HUES64 (cell line): Measurements from ENCODE around the gene XYLT1.

Experiments used
- H3K27ac ChIP-seq: 2 replicates; pipeline ENCODE4 v1.7.0; 2013; ENCODE audit warnings: low read depth, low read length, inconsistent platforms
- H3K27me3 ChIP-seq: 2 replicates; pipeline ENCODE4 v1.6.1; 2013; ENCODE audit warnings: mild to moderate bottlenecking, low read length; ENCODE audit not compliant: insufficient read depth
- H3K36me3 ChIP-seq: 2 replicates; pipeline ENCODE4 v1.6.1; 2013; ENCODE audit warnings: mild to moderate bottlenecking, low read length; ENCODE audit not compliant: insufficient read depth
- H3K4me1 ChIP-seq: 2 replicates; pipeline ENCODE4 v1.6.1; 2013; ENCODE audit warnings: mild to moderate bottlenecking, low read length, moderate library complexity; ENCODE audit not compliant: insufficient read depth
- H3K4me3 ChIP-seq: 2 replicates; pipeline ENCODE4 v1.5.1; 2013; ENCODE audit warnings: mild to moderate bottlenecking, low read length, moderate library complexity
- H3K9ac ChIP-seq: 2 replicates; pipeline ENCODE4 v1.6.1; 2013; ENCODE audit warnings: mild to moderate bottlenecking, low read depth, low read length
- H3K9me3 ChIP-seq: 2 replicates; pipeline ENCODE4 v1.6.1; 2013; ENCODE audit warnings: low read depth, low read length; ENCODE audit not compliant: insufficient read depth
- WGBS: fragments of 150-250, 120-280 bp; methylation state at CpG from one replicate; pipeline ENCODE4 v1.1.7; 2013; ENCODE audit warnings: missing lambda C conversion rate; 5-methylcytosine and 5-hydroxymethylcytosine counted together

The XYLT1 gene

DNA sequence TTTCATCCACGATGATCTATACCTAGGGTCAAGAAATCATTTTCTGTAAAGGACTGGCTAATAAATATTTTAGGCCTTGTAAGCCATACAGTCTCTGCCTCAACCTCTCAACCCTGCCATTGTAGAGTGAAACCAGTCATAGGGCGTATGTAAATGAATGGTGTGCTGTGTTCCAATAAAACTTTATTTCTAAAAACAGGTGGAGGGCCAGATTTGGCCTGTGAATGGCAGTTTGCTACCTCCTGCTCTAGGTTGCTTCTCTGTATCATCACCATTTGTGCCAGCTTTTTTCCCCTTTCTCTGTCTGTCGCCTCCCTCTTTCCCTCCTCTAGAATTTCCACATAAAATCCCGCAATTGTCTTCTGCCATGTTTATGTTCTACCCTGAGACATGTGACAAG, 181.7 kb downstream of the XYLT1 start:
- H3K9ac ChIP-seq, result no peak overlapping the region
- peaks cover 9% of the 10 kb centered on the region; the same call in 1 of the 2 replicates for H3K4me1 ChIP-seq
- H3K27ac ChIP-seq, result no peak overlapping the region
- no peaks in the 10 kb centered on the region for H3K27me3 ChIP-seq
- H3K9me3 ChIP-seq, result no peaks in the 10 kb centered on the region
- H3K36me3 ChIP-seq, result no peaks in the 10 kb centered on the region
- WGBS, result 97% methylated on average over 4 of the region's 4 CpGs
- H3K4me3 ChIP-seq, result no peak overlapping the region

DNA sequence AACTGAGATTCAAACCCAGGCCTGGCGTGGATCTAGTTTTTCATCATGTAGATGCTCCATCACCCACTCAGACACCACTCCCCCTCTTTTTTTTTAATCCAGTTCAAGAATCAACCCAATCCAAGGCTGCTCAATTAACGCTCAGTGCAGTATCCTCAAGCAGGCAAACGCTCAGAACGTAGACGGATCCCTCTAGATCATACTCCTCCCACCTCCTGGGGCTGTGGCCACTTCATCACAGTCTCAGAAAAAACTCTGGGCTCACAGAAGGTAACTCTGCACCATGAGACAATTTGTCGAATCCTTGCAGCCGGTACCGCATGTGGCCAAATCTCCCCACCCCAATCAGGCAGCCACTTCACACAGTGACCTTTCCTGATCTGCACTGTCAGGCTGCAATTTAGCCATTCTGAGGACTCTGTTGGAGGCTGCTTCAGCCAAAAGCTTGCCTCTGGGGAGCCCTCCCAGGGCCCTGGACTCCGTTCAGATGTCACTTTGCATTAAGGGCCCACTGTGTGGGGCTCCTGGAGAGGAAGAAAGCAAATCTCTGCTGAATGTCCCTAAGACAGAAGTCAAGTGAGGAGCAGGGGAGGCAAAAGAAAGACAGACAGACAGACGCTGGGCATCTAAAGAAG, 183.5 kb downstream of the XYLT1 start:
- Histone ChIP-seq H3K9me3 (no peaks in the 10 kb centered on the region), H3K9ac (no peak overlapping the region)

DNA sequence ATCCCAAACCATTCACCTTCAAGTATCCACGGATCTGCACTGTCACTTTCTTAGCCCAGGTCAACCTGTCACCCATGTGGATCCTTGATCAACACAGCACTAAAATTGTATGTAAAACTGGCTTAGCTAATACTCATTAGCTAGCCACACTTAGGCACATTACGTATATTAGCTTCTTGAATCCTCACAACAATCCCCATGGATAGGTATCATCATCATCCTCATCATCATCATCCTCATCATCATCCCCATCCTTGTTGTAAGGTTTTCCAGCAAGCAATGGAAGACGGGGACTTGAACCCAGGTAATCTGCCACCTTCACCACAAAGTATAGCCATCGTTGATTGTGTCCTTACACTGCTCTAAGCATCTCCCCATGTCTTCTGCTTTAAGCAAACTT, 184.3 kb downstream of the XYLT1 start:
- peaks cover 9% of the 10 kb centered on the region; the same call in 1 of the 2 replicates for H3K4me1 ChIP-seq
- no peak overlapping the region for H3K9ac ChIP-seq
- 85% methylated on average over 4 of the region's 4 CpGs for WGBS
- H3K27me3 ChIP-seq, result no peaks in the 10 kb centered on the region
- no peaks in the 10 kb centered on the region for H3K36me3 ChIP-seq
- no peak overlapping the region for H3K4me3 ChIP-seq
- no peak overlapping the region for H3K27ac ChIP-seq
- no peaks in the 10 kb centered on the region for H3K9me3 ChIP-seq

More for the DNA sequence above, 183.5 kb downstream of the XYLT1 start:
- Histone ChIP-seq H3K27ac (no peak overlapping the region), H3K36me3 (no peaks in the 10 kb centered on the region), H3K4me3 (no peak overlapping the region), H3K4me1 (peaks cover 9% of the 10 kb centered on the region; the same call in 1 of the 2 replicates), H3K27me3 (no peaks in the 10 kb centered on the region)
- WGBS, result 67% methylated on average over 10 of the region's 10 CpGs

DNA sequence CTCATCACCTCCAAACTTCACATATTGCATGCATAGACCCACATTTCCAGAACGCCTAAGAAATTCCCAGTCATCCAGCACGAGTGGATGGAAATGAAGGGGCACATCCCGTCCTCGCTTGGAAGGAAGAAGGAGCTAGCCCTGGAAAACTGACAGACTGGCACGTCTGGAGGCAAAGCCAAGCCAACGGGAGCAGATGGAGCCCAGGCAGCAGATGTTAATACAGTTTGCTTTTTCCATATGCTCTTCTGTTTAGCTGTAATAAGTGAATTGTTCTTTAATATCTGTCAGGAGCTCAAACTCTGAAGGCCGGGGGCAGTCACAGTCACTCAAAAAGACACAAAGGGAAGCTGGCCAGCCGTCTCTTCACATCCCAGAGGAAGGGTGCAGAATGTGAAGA, 187.7 kb downstream of the XYLT1 start:
- Histone ChIP-seq H3K27me3 (no peaks in the 10 kb centered on the region), H3K27ac (no peak overlapping the region), H3K9ac (no peak overlapping the region), H3K36me3 (no peaks in the 10 kb centered on the region), H3K4me1 (peaks cover 9% of the 10 kb centered on the region; the same call in 1 of the 2 replicates), H3K9me3 (no peaks in the 10 kb centered on the region), H3K4me3 (no peak overlapping the region)
- WGBS, result 90% methylated on average over 8 of the region's 8 CpGs

DNA sequence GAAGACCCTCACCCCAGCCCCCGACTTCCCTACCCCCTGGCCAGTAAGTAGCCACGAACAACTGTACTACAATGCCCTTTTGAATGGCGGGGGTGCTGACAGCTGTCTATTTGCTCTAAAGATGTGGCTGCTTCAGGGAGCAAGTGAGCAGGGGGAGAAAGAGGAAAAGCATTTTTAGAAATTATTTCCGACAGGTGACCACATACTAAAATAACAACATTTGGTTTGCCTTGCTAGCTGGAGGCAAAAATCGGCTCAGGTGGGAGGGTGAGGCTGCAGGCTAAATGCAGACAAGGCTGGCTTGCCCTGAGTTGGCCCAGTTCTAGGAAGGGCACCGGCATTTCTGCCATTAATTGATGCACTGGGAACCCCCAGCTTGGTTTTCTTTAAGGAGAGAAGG, 188.5 kb downstream of the XYLT1 start:
- H3K27ac ChIP-seq, result no peak overlapping the region
- H3K27me3 ChIP-seq, result no peaks in the 10 kb centered on the region
- no peak overlapping the region for H3K9ac ChIP-seq
- WGBS, result 85% methylated on average over 5 of the region's 6 CpGs
- peaks cover 3% of the 10 kb centered on the region; the same call in 1 of the 2 replicates for H3K4me1 ChIP-seq
- H3K9me3 ChIP-seq, result no peaks in the 10 kb centered on the region
- H3K36me3 ChIP-seq, result no peaks in the 10 kb centered on the region
- H3K4me3 ChIP-seq, result no peak overlapping the region

DNA sequence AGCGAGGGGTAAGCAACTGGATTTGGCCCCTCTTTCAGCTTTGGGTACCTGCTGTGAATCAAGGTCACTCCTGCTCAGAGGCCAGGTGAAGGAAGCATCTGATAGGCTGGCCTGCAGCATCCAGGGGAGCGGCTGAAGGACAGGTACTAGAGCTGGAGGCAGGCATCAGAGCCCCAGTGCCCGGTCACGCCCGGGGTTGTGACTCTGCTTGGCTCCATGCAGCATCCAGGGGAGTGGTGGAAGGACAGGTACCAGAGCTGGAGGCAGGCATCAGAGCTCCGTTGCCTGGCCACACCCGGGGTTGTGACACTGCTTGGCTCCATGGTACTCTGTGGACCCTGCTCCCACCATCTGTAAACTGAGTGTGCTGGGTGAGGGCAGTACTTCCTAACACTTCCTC, 189.7 kb downstream of the XYLT1 start:
- WGBS, result 95% methylated on average over 7 of the region's 7 CpGs
- Histone ChIP-seq H3K36me3 (no peaks in the 10 kb centered on the region), H3K9me3 (no peaks in the 10 kb centered on the region), H3K9ac (no peak overlapping the region), H3K27ac (no peak overlapping the region), H3K4me1 (no peaks in the 10 kb centered on the region), H3K4me3 (no peak overlapping the region), H3K27me3 (no peaks in the 10 kb centered on the region)

DNA sequence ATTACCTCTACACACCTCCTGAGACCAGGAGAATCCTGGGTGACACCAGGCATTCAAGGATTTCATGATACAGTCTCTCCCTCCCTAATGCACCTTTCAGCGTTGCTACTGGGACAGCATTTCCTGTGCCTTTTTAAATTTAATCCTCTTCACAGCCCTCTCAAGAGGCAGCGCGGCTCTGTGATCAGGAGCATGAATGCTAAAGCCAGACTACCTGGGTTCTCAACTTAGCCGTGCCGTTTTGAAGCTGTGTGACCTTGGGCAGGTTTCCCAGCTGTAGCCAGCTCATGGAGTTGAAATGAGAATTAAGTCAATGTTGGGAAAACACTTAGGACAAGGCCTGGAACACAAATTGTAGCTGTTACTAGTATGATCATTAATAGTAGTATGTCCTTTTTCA, 191.8 kb downstream of the XYLT1 start:
- H3K9me3 ChIP-seq, result no peaks in the 10 kb centered on the region
- H3K27ac ChIP-seq, result no peak overlapping the region
- no peaks in the 10 kb centered on the region for H3K36me3 ChIP-seq
- H3K4me1 ChIP-seq, result no peaks in the 10 kb centered on the region
- H3K27me3 ChIP-seq, result no peaks in the 10 kb centered on the region
- WGBS, result 85% methylated on average over 5 of the region's 5 CpGs
- H3K9ac ChIP-seq, result no peak overlapping the region
- no peak overlapping the region for H3K4me3 ChIP-seq

DNA sequence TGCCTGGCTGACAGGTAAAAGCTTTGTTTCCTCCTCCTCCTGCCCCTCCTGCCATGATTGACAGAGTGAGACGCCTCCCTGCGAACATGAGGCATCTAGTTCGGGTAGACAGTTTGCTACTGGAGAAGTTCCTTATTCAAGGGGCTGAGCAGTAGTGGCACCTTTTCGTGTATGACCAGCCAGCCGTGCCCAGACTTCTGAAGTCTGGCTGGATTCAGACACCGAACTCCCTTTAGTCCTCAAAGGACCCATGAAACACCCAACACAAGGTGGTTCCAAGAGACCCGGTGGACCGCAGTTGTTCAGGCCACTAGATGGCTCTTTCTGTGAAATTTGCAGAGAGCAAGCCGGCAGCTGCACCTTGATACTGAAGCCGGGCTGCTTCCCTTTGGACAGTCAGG, 192.8 kb downstream of the XYLT1 start:
- H3K9me3 ChIP-seq, result no peaks in the 10 kb centered on the region
- no peaks in the 10 kb centered on the region for H3K4me1 ChIP-seq
- no peak overlapping the region for H3K9ac ChIP-seq
- H3K27me3 ChIP-seq, result no peaks in the 10 kb centered on the region
- WGBS, result 66% methylated on average over 10 of the region's 10 CpGs
- H3K27ac ChIP-seq, result no peak overlapping the region
- no peaks in the 10 kb centered on the region for H3K36me3 ChIP-seq
- H3K4me3 ChIP-seq, result no peak overlapping the region

DNA sequence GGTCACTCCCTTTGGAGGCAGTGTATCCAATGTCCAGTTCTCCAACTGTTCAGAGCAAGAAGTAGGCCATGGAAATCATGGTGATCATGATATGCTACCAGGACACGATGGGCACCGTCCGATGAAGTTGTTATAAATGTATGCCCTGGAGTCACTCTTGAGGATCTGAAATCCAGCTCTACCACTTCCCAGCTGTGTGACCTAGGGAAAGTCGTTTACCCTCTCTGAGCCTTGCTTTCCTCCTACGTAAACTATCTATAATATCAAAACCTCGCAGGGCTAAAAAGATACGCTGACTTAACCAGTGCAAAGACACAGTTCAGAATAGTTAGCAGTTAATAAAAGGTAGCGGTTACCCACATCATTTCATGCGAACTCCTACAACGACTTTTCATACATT, 194.2 kb downstream of the XYLT1 start:
- H3K4me3 ChIP-seq, result no peak overlapping the region
- H3K9me3 ChIP-seq, result no peaks in the 10 kb centered on the region
- no peaks in the 10 kb centered on the region for H3K36me3 ChIP-seq
- no peak overlapping the region for H3K9ac ChIP-seq
- 96% methylated on average over 10 of the region's 10 CpGs for WGBS
- no peak overlapping the region for H3K27ac ChIP-seq
- no peaks in the 10 kb centered on the region for H3K4me1 ChIP-seq
- no peaks in the 10 kb centered on the region for H3K27me3 ChIP-seq

DNA sequence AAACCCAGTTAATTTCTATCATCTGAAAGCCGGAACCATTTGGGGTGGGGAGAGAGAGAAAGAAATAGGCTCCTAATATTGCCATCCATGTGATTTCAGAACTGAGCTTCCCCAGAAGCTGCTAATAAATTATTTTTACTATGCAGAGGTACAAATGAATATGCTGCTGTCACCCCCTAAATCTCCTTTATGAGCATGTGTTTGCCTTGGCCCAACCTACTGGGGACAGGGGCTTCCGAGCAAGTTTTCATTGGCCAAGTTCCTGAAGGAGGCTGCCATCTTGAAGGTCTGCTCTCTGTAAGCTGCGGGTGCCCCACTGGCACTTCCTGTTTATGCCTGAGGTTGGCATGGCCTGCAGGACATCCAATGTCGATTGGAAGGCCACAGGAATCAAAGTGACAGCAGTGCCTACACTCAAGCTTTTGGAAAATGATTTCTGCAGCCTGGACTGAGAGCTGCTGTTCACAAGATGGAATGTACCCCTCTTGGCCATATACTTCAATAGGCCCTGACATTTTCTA, 194.7 kb downstream of the XYLT1 start:
- Histone ChIP-seq H3K36me3 (no peaks in the 10 kb centered on the region), H3K27me3 (no peaks in the 10 kb centered on the region), H3K27ac (no peak overlapping the region), H3K9ac (no peak overlapping the region), H3K4me1 (0 out of 2 replicates have a peak, but pooled peaks cover 3% of the 10 kb centered on the region), H3K4me3 (no peak overlapping the region), H3K9me3 (no peaks in the 10 kb centered on the region)
- 91% methylated on average over 3 of the region's 4 CpGs for WGBS

DNA sequence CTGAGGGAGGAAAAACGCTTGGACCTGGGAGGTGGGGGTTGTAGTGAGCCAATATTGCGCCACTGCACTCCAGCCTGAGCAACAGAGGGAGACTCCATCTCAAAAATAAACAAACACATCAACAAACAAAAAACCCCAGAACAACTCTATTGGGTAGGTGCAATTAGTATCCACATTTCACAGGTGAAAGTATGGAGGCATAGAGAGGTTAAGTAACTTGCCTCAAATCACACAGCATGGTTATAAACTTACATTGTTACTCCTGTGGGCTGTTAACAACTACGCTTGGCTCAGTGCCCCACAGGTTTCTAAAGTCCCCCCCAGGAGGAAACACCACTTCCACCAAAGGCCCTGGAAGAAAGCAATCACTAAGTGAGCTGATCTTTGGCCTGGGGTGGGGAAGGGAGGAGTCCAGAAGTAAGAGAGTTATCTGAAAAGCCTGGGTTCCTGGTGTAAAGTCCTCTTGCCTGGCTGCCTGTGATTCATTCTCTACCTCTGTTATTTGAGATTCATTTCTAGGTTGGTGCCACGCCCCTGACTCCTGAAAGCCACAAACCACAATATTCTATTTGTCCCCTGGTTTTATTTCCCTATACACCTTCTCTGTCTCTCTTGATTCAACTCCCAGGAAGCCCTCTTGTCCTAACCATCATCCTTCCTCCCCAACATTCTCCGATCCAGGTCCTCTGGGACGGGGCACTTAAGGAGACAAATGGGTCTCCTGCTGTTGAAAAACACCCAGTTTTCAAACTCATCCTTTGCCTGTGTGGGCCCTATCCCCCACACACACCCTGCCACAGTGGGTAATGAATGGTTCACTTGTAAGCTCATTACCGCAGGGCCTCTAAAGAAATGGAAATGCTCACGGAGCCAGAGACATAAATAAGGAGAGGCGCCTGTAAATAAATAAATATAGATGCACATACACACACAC, 195.4 kb downstream of the XYLT1 start:
- Histone ChIP-seq H3K9ac (no peak overlapping the region), H3K36me3 (no peaks in the 10 kb centered on the region), H3K9me3 (no peaks in the 10 kb centered on the region), H3K4me1 (0 out of 2 replicates have a peak, but pooled peaks cover 4% of the 10 kb centered on the region), H3K4me3 (no peak overlapping the region), H3K27ac (no peak overlapping the region), H3K27me3 (no peaks in the 10 kb centered on the region)
- WGBS, result 88% methylated on average over 8 of the region's 9 CpGs
